ENCODE results near the gene PPP1R1C.
"Not testable (repeated sequence)": the region's sequence is repeated elsewhere in the genome, so short reads cannot be mapped to it uniquely, and the experiment has no call there.

The PPP1R1C gene

DNA sequence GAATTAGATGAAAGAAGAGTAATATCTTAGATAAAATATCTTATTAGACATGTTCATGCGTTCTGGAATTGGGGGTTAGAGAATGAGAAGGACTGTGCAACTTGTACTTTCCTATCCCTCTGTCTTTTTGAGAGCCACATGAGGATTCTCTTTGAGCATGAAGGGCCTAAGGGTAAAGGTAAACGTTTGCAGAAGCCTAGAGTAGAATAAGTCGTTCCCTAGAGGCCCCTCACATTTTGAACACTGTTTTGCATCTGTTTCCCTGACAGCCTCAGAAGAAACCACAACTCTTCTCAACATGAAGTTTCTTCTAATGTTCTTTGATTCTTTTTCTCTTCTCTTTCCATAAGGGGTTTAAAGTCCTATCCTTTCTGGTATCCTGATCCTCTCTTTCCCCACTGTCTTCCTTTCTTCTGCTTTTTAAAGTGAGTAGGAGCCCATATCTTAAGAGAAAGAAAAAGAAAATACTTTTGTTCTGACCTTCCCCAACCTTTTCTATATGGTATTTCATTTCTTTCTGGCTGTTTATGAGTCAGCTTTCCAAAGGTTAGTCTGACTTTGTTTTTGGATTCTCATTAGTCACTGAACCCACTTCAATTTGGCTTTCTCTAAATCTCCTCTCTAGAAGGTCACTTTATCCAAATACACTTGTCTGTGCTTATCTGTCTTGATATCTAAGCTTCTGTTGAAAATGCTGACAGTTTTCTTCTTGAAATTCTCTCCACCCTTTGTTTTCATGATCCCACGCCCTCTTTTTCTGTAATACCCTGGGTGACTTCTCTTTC, 34.8 kb downstream of the PPP1R1C start:
- TF ChIP-seq ZNF384 (IDR thresholded peaks at IDR 0.05) = no peak
- TF ChIP-seq SUZ12 (IDR thresholded peaks at IDR 0.05) = no peak
- no peak for TF ChIP-seq SP1 (IDR thresholded peaks at IDR 0.05)
- TF ChIP-seq TARDBP (IDR thresholded peaks at IDR 0.05) = no peak
- no peak for TF ChIP-seq ELF4 (IDR thresholded peaks at IDR 0.05)
- no peak for TF ChIP-seq ARNT (IDR thresholded peaks at IDR 0.05)
- TF ChIP-seq BHLHE40 (IDR thresholded peaks at IDR 0.05; ENCODE audit: borderline replicate concordance) = no peak
- TF ChIP-seq CTBP1 (IDR thresholded peaks at IDR 0.05; ENCODE audit: borderline replicate concordance) = no peak
- no peak for TF ChIP-seq NFRKB (IDR thresholded peaks at IDR 0.05)
- TF ChIP-seq FOXA1 (IDR thresholded peaks at IDR 0.05) = no peak
- no peak for TF ChIP-seq L3MBTL2 (conservative IDR thresholded peaks at IDR 0.05)
- no peak for TF ChIP-seq LEF1 (IDR thresholded peaks at IDR 0.05; ENCODE audit: borderline replicate concordance)
- no peak for TF ChIP-seq FOXK2 (IDR thresholded peaks at IDR 0.05)
- ChIA-PET CTCF (no interaction called here), POLR2A (no interaction called here)
- DNase-seq (ENCODE audit: extremely low spot score) = no peak

DNA sequence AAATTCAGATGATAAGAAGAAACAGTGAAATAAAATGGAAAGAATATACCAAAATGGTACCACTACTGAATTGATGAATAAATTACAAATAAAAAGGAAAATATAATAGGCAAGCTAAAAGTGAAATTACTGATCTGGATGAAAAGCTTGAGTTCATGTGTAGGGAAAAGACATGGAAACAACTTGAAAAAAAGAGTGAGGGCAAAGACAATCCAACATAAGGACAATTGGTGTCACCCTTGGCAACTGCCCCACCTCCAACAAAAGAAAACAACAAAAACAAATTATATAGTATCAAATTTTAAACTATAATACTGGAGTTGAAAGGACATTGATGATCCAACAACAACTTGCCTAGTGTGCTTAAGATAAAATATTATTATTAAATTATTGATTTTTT, 37.6 kb downstream of the PPP1R1C start:
- ChIA-PET POLR2A (no interaction called here), CTCF (no interaction called here)
- no peak for DNase-seq (ENCODE audit: extremely low spot score)
- TF ChIP-seq CTBP1 (IDR thresholded peaks at IDR 0.05; ENCODE audit: borderline replicate concordance) (no peak), ARNT (IDR thresholded peaks at IDR 0.05) (no peak), LEF1 (IDR thresholded peaks at IDR 0.05; ENCODE audit: borderline replicate concordance) (no peak), L3MBTL2 (conservative IDR thresholded peaks at IDR 0.05) (no peak), ZNF384 (IDR thresholded peaks at IDR 0.05) (no peak), NFRKB (IDR thresholded peaks at IDR 0.05) (no peak), TARDBP (IDR thresholded peaks at IDR 0.05) (no peak), ELF4 (IDR thresholded peaks at IDR 0.05) (no peak), SP1 (IDR thresholded peaks at IDR 0.05) (no peak), HDGF (IDR thresholded peaks at IDR 0.05; ENCODE audit: borderline replicate concordance) (no peak), SUZ12 (IDR thresholded peaks at IDR 0.05) (no peak), FOXM1 (IDR thresholded peaks at IDR 0.05; ENCODE audit: borderline replicate concordance) (no peak)
- TF ChIP-seq, protein P1, sequence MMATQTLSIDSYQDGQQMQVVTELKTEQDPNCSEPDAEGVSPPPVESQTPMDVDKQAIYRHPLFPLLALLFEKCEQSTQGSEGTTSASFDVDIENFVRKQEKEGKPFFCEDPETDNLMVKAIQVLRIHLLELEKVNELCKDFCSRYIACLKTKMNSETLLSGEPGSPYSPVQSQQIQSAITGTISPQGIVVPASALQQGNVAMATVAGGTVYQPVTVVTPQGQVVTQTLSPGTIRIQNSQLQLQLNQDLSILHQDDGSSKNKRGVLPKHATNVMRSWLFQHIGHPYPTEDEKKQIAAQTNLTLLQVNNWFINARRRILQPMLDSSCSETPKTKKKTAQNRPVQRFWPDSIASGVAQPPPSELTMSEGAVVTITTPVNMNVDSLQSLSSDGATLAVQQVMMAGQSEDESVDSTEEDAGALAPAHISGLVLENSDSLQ (IDR thresholded peaks at IDR 0.05) = no peak

- CTCF ChIA-PET = interaction anchor here (0.6 kb wide), 1 partner anchor 13 kb away, joined by 3 read pairs; no protein-coding TSS in a partner anchor
- DNase-seq (ENCODE audit: extremely low spot score); POLR2A ChIA-PET: not testable (repeated sequence)
These were observed 45.2 kb downstream of the PPP1R1C start for GRCh38 chr2:182030875-182031274.

- CTCF ChIA-PET = no interaction called here
- DNase-seq (ENCODE audit: extremely low spot score) = no peak
- POLR2A ChIA-PET = no interaction called here
- no peak for TF ChIP-seq ELF4 (IDR thresholded peaks at IDR 0.05)
- no peak for TF ChIP-seq SP1 (IDR thresholded peaks at IDR 0.05)
- no peak for TF ChIP-seq LEF1 (IDR thresholded peaks at IDR 0.05; ENCODE audit: borderline replicate concordance)
- TF ChIP-seq L3MBTL2 (conservative IDR thresholded peaks at IDR 0.05) = no peak
- TF ChIP-seq, protein P1 (IDR thresholded peaks at IDR 0.05) = no peak
- TF ChIP-seq ZNF384 (IDR thresholded peaks at IDR 0.05) = no peak
- TF ChIP-seq CTBP1 (IDR thresholded peaks at IDR 0.05; ENCODE audit: borderline replicate concordance) = no peak
- TF ChIP-seq FOXK2 (IDR thresholded peaks at IDR 0.05) = no peak
- TF ChIP-seq BHLHE40 (IDR thresholded peaks at IDR 0.05; ENCODE audit: borderline replicate concordance) = no peak
- TF ChIP-seq ARNT (IDR thresholded peaks at IDR 0.05) = no peak
- no peak for TF ChIP-seq FOXA1 (IDR thresholded peaks at IDR 0.05)
- TF ChIP-seq HDGF (IDR thresholded peaks at IDR 0.05; ENCODE audit: borderline replicate concordance) = no peak
- TF ChIP-seq FOXM1 (IDR thresholded peaks at IDR 0.05; ENCODE audit: borderline replicate concordance) = no peak
- no peak for TF ChIP-seq TARDBP (IDR thresholded peaks at IDR 0.05)
- no peak for TF ChIP-seq SUZ12 (IDR thresholded peaks at IDR 0.05)
- no peak for TF ChIP-seq NFRKB (IDR thresholded peaks at IDR 0.05)
These were observed 46.3 kb downstream of the PPP1R1C start for GRCh38 chr2:182031956-182032355.

DNA sequence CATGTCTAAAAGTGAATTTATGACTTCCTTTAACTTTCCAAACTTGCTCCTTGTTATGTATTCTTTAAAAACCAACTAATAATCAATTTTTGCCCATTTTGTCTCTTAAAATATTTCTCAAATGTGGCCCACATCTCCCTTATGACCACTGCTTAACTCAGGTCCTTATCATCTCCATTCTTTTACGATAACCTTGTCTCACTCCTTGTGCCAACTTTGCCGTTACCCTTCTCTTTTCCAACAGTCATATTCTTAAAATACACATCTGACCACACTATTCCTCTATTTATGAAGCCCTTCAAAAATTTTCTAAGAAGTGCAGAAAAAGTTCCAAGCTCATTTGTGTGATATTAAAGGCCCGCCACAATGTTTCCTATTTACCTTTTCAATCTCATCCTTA, 47.8 kb downstream of the PPP1R1C start:
- DNase-seq (ENCODE audit: extremely low spot score) = no peak
- TF ChIP-seq, protein P1 (IDR thresholded peaks at IDR 0.05) = no peak
- TF ChIP-seq ZNF384 (IDR thresholded peaks at IDR 0.05) (no peak), FOXM1 (IDR thresholded peaks at IDR 0.05; ENCODE audit: borderline replicate concordance) (no peak), TARDBP (IDR thresholded peaks at IDR 0.05) (no peak), L3MBTL2 (conservative IDR thresholded peaks at IDR 0.05) (no peak), ARNT (IDR thresholded peaks at IDR 0.05) (no peak), FOXK2 (IDR thresholded peaks at IDR 0.05) (no peak), NFRKB (IDR thresholded peaks at IDR 0.05) (no peak), SP1 (IDR thresholded peaks at IDR 0.05) (no peak), LEF1 (IDR thresholded peaks at IDR 0.05; ENCODE audit: borderline replicate concordance) (no peak), HDGF (IDR thresholded peaks at IDR 0.05; ENCODE audit: borderline replicate concordance) (no peak), CTBP1 (IDR thresholded peaks at IDR 0.05; ENCODE audit: borderline replicate concordance) (no peak), ELF4 (IDR thresholded peaks at IDR 0.05) (no peak), FOXA1 (IDR thresholded peaks at IDR 0.05) (no peak), SUZ12 (IDR thresholded peaks at IDR 0.05) (no peak), BHLHE40 (IDR thresholded peaks at IDR 0.05; ENCODE audit: borderline replicate concordance) (no peak)
- CTCF ChIA-PET = no interaction called here
- POLR2A ChIA-PET = no interaction called here

DNA sequence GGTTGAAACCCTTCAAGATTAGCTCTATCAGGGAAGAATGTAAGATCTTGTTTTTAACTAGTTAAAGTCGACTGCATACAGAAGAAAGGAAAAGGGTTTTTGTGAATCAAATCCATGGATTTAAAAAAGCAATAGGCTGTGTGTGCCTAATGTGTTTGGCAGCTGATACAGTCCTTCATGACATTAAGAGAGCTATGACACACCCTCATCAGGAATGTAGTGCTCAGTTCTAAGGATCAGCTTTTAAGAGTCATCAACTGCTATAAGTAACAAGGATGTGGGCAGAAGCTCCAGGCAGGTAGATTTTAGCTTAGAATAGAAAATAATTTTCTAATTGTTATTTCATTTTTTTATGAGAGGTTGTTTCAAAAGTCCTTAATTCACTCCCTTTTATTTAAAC, 52.9 kb downstream of the PPP1R1C start:
- POLR2A ChIA-PET = no interaction called here
- DNase-seq (ENCODE audit: extremely low spot score) = no peak
- CTCF ChIA-PET = interaction anchor here (1.4 kb wide), 1 partner anchor 84 kb away, joined by 4 read pairs; no protein-coding TSS in a partner anchor
- no peak for TF ChIP-seq FOXK2 (IDR thresholded peaks at IDR 0.05)
- no peak for TF ChIP-seq BHLHE40 (IDR thresholded peaks at IDR 0.05; ENCODE audit: borderline replicate concordance)
- no peak for TF ChIP-seq HDGF (IDR thresholded peaks at IDR 0.05; ENCODE audit: borderline replicate concordance)
- TF ChIP-seq TARDBP (IDR thresholded peaks at IDR 0.05) = no peak
- TF ChIP-seq SUZ12 (IDR thresholded peaks at IDR 0.05) = no peak
- no peak for TF ChIP-seq FOXM1 (IDR thresholded peaks at IDR 0.05; ENCODE audit: borderline replicate concordance)
- TF ChIP-seq, protein P1 (IDR thresholded peaks at IDR 0.05) = no peak

Data from HEK293T (cell line).